GM21723 (cell line): ENCODE data around the gene C12orf43.

Experiments
- ATAC-seq: cut with Tn5 transposase; IDR thresholded peaks from one replicate; pipeline ENCODE4 v1.9.1; 2021; ENCODE audit warnings: mild to moderate bottlenecking, moderate library complexity; ENCODE audit not compliant: unreplicated experiment

The C12orf43 gene

GRCh38 chr12:121033625-121034349 is 17.5 kb upstream of the C12orf43 start:
- ATAC-seq, result no peak

GRCh38 chr12:121030576-121031212 is 14.4 kb upstream of the C12orf43 start:
- no peak for ATAC-seq

- ATAC-seq, result no peak
These were observed 10.2 kb upstream of the C12orf43 start for GRCh38 chr12:121026274-121027045.

- no peak for ATAC-seq
These were observed 9.3 kb upstream of the C12orf43 start for GRCh38 chr12:121025442-121026226.

GRCh38 chr12:121023799-121024198 is 7.5 kb upstream of the C12orf43 start:
- ATAC-seq, result no peak

- no peak for ATAC-seq
These were observed 6.4 kb upstream of the C12orf43 start for GRCh38 chr12:121022713-121023112.

GRCh38 chr12:121021754-121022153 is 5.5 kb upstream of the C12orf43 start:
- ATAC-seq, result no peak

GRCh38 chr12:121018860-121019617 is 2.8 kb upstream of the C12orf43 start:
- ATAC-seq, result no peak

- no peak for ATAC-seq
These were observed 1.7 kb upstream of the C12orf43 start for GRCh38 chr12:121017966-121018491.

- no peak for ATAC-seq
These were observed 2.6 kb downstream of the C12orf43 start for GRCh38 chr12:121013715-121014114.

GRCh38 chr12:121011820-121012219 is 4.5 kb downstream of the C12orf43 start:
- no peak for ATAC-seq

- no peak for ATAC-seq
These were observed 5.4 kb downstream of the C12orf43 start for GRCh38 chr12:121010860-121011259.

GRCh38 chr12:121009741-121010140 is 6.5 kb downstream of the C12orf43 start:
- no peak for ATAC-seq

GRCh38 chr12:121008347-121009098 is 7.8 kb downstream of the C12orf43 start:
- ATAC-seq, result no peak

- no peak for ATAC-seq
These were observed 10.9 kb downstream of the C12orf43 start for GRCh38 chr12:121005346-121005815.

GRCh38 chr12:121004253-121004815 is 12.0 kb downstream of the C12orf43 start:
- no peak for ATAC-seq

GRCh38 chr12:121003650-121004049 is 12.6 kb downstream of the C12orf43 start:
- no peak for ATAC-seq

- no peak for ATAC-seq
These were observed 14.3 kb downstream of the C12orf43 start for GRCh38 chr12:121001841-121002483.
